K562 (cell line): ENCODE results near the gene DPH6. TPM values are rescaled to one million over a fixed set of nuclear protein-coding genes. Genes with fewer than 3 reads are reported as not detected.

ENCODE experiments used
- ARID1B ChIP-seq: fragments of 450-650 bp; IDR thresholded peaks from 2 replicates; pipeline ENCODE4 v1.6.1; 2016; ENCODE audit warnings: antibody characterized with exemption, mild to moderate bottlenecking, inconsistent platforms
- CREB3 ChIP-seq: fragments of 450-650 bp; conservative IDR thresholded peaks from 2 replicates; pipeline ENCODE4 v1.6.1; 2016; ENCODE audit warnings: missing genetic modification characterization, low read depth, mild to moderate bottlenecking, missing compliant biosample characterization, moderate library complexity
- JUND ChIP-seq, 2 experiments: IDR thresholded peaks; 2 replicates in 1 of 2; 3 replicates in 1 of 2; pipeline ENCODE4 v1.6.1; 2011; ENCODE audit warnings: borderline replicate concordance in 2 of 2, low read depth in 2 of 2, low read length in 2 of 2, improper control_type of control experiment in 1 of 2, missing biosample characterization in 1 of 2, missing genetic modification characterization in 1 of 2, missing genetic modification reagents in 1 of 2
- LEF1 ChIP-seq: fragments of 450-650 bp; IDR thresholded peaks from 2 replicates; pipeline ENCODE4 v1.6.1; 2016; ENCODE audit warnings: mild to moderate bottlenecking
- MTA1 ChIP-seq: fragments of 450-650 bp; IDR thresholded peaks from 2 replicates; pipeline ENCODE4 v1.6.1; 2017; ENCODE audit warnings: borderline replicate concordance
- MYC ChIP-seq, 2 experiments: fragments of 250-450 bp in 1 of 2; sonication (Bioruptor Pico) in 1 of 2; IDR thresholded peaks; 2 replicates each; pipeline versions ENCODE4 v1.5.1 to v1.6.1; 2012 to 2021; ENCODE audit warnings: low read depth in 2 of 2, borderline replicate concordance in 1 of 2, improper control_type of control experiment in 1 of 2, low read length in 1 of 2, mild to moderate bottlenecking in 1 of 2, moderate library complexity in 1 of 2
- NBN ChIP-seq: fragments of 450-650 bp; IDR thresholded peaks from 2 replicates; pipeline ENCODE4 v1.6.1; 2016; ENCODE audit warnings: low read depth, mild to moderate bottlenecking
- NCOA6 ChIP-seq: fragments of 450-650 bp; IDR thresholded peaks from 2 replicates; pipeline ENCODE4 v1.6.1; 2017; ENCODE audit warnings: mild to moderate bottlenecking
- NKRF ChIP-seq: fragments of 450-650 bp; IDR thresholded peaks from 2 replicates; pipeline ENCODE4 v1.6.1; 2016; ENCODE audit warnings: borderline replicate concordance
- POLR2AphosphoS2 ChIP-seq: IDR thresholded peaks from 2 replicates; pipeline ENCODE4 v1.6.1; 2012; ENCODE audit warnings: low read length, improper control_type of control experiment
- RAD51 ChIP-seq: fragments of 450-650 bp; IDR thresholded peaks from 2 replicates; pipeline ENCODE4 v1.7.1; 2016; ENCODE audit warnings: low read depth, mild to moderate bottlenecking, borderline replicate concordance
- SMARCE1 ChIP-seq: fragments of 450-650 bp; IDR thresholded peaks from 2 replicates; pipeline ENCODE4 v1.7.1; 2016; ENCODE audit warnings: mild to moderate bottlenecking
- ZBTB40 ChIP-seq, 2 experiments: fragments of 450-650 bp in 1 of 2; sonication (generic) in 1 of 2; formaldehyde crosslinking in 1 of 2; IDR thresholded peaks; 2 replicates each; pipeline versions ENCODE4 v1.7.1 to v1.9.0; 2016 to 2022; ENCODE audit warnings: inconsistent platforms in 1 of 2, mild to moderate bottlenecking in 1 of 2, missing genetic modification reagents in 1 of 2
- ZKSCAN1 ChIP-seq: fragments of 150-350 bp; IDR thresholded peaks from 2 replicates; pipeline ENCODE4 v1.6.1; 2016; ENCODE audit warnings: low read depth, low read length
- ZNF133 ChIP-seq: fragments of 250-450 bp; sonication (Bioruptor Pico); IDR thresholded peaks from 2 replicates; pipeline ENCODE4 v1.4.0; 2020; ENCODE audit warnings: mild to moderate bottlenecking
- polyA plus RNA-seq, 8 experiments: library from polyadenylated mRNA; depleted of rRNA in 4 of 8; stranded (reverse) in 5 of 8; unstranded in 3 of 8; fragments of >200 nt; fragmentation: Nextera tagmentation in 2 of 8; fragmentation: Illumina TruSeq in 1 of 8; extraction: Ambion mirVana in 2 of 8; extraction: Trizol in 1 of 8; gene quantifications; 2 replicates each; pipeline versions ENCODE4 v1.2.1 to v1.2.3, GENCODE V29; 2011 to 2014; ENCODE audit warnings: inconsistent platforms in 1 of 8, missing spikeins in 1 of 8
- total RNA-seq, 7 experiments: library from RNA; depleted of rRNA in 6 of 7; stranded (reverse); fragments of >200 nt in 6 of 7; fragmentation: Illumina TruSeq in 2 of 7; extraction: Trizol in 2 of 7; gene quantifications; 2 replicates each; pipeline versions ENCODE4 v1.2.1 to v1.2.3, GENCODE V29; 2011 to 2021; ENCODE audit warnings: low replicate concordance in 1 of 7

The DPH6 gene
- total and polyA plus RNA-seq, 9 of the 15 experiments (the other 6 are each of a cell fraction or from before 2014, with no cell fraction given), result 10.1 to 69.1 (median 18.8) TPM

- no peak for TF ChIP-seq JUND (IDR thresholded peaks at IDR 0.05; ENCODE audit: borderline replicate concordance, low read depth, low read length)
- TF ChIP-seq JUND (tag; IDR thresholded peaks at IDR 0.05; ENCODE audit: borderline replicate concordance, low read depth, low read length), result peak; percentile 45; the same call in 1 of the 3 replicates
- 0 out of 2 replicates have a peak, but pooled peaks have one; percentile 3 for TF ChIP-seq ZNF133
- TF ChIP-seq NKRF, result 0 out of 2 replicates have a peak, but pooled peaks have one; percentile 52
- no peak for TF ChIP-seq RAD51
- TF ChIP-seq MTA1, result 0 out of 2 replicates have a peak, but pooled peaks have one; percentile 5
- no peak for TF ChIP-seq ZKSCAN1
- TF ChIP-seq NBN, result peak; percentile 70; the same call in 1 of the 2 replicates
- TF ChIP-seq MYC (IDR thresholded peaks at IDR 0.05; ENCODE audit: low read depth, low read length), result no peak
- TF ChIP-seq MYC (CRISPR knock-in tag; IDR thresholded peaks at IDR 0.05; ENCODE audit: borderline replicate concordance, low read depth), result peak; percentile 57; the same call in 1 of the 2 replicates
- TF ChIP-seq ARID1B, result 0 out of 2 replicates have a peak, but pooled peaks have one; percentile 26
- 0 out of 2 replicates have a peak, but pooled peaks have one; percentile 33 for TF ChIP-seq LEF1
- TF ChIP-seq CREB3, result no peak
- TF ChIP-seq SMARCE1, result peak; percentile 50; the same call in 1 of the 2 replicates
- peak; percentile 76; the same call in 1 of the 2 replicates for TF ChIP-seq ZBTB40 (IDR thresholded peaks at IDR 0.05)
- TF ChIP-seq ZBTB40 (CRISPR knock-in tag; IDR thresholded peaks at IDR 0.05), result no peak
- no peak for TF ChIP-seq POLR2AphosphoS2
- TF ChIP-seq NCOA6, result no peak
Observed at GRCh38 chr15:35545316-35545823, 595 bp downstream of the DPH6 start (continued).
